Neural progenitor cell (in vitro differentiated cells): ENCODE results near the gene DPP3. TPM values are rescaled to one million over a fixed set of nuclear protein-coding genes. Genes with fewer than 3 reads are reported as not detected.

Experiments
- DNase-seq: peaks from one replicate; pipeline ENCODE4 v3.0.0-alpha.2; 2016; ENCODE audit warnings: low spot score
- H2AFZ ChIP-seq: fragments of 200-600 bp; sonication (generic); replicated peaks from 2 replicates; pipeline ENCODE4 v1.6.1; 2016; ENCODE audit warnings: antibody characterized with exemption
- H3F3A ChIP-seq: fragments of 200-600 bp; sonication (generic); 2 replicates; pipeline ENCODE4 v1.6.1; 2016; ENCODE audit warnings: antibody characterized with exemption, low read depth
- H3K27ac ChIP-seq: fragments of 200-600 bp; sonication (generic); 2 replicates; pipeline ENCODE4 v1.5.1; 2016; ENCODE audit warnings: mild to moderate bottlenecking
- H3K27me3 ChIP-seq: fragments of 200-600 bp; sonication (generic); 2 replicates; pipeline ENCODE4 v1.6.1; 2016; ENCODE audit warnings: mild to moderate bottlenecking, moderate library complexity
- H3K36me3 ChIP-seq: fragments of 200-600 bp; sonication (generic); 2 replicates; pipeline ENCODE4 v1.5.1; 2016
- H3K4me1 ChIP-seq: fragments of 200-600 bp; sonication (generic); 2 replicates; pipeline ENCODE4 v1.6.1; 2016; ENCODE audit warnings: mixed run types
- H3K4me2 ChIP-seq: fragments of 200-600 bp; sonication (generic); 2 replicates; pipeline ENCODE4 v1.6.1; 2016
- H3K4me3 ChIP-seq: fragments of 200-600 bp; sonication (generic); 2 replicates; pipeline ENCODE4 v1.5.1; 2016
- H3K79me2 ChIP-seq: fragments of 200-600 bp; sonication (generic); 2 replicates; pipeline ENCODE4 v1.6.1; 2016; ENCODE audit warnings: low read depth
- H3K9ac ChIP-seq: fragments of 200-600 bp; sonication (generic); 2 replicates; pipeline ENCODE4 v1.6.1; 2016
- H3K9me3 ChIP-seq: fragments of 200-600 bp; sonication (generic); 2 replicates; pipeline ENCODE4 v1.5.1; 2016; ENCODE audit warnings: low read depth
- H4K20me1 ChIP-seq: fragments of 200-600 bp; sonication (generic); 2 replicates; pipeline ENCODE4 v1.6.1; 2016; ENCODE audit warnings: low read depth
- H3K27ac Mint-ChIP-seq: 3 replicates; pipeline ENCODE4 v1.8.0; 2021; ENCODE audit warnings: mixed read lengths
- H3K27me3 Mint-ChIP-seq: 2 replicates; pipeline ENCODE4 v1.8.0; 2022; ENCODE audit warnings: low read depth, mild to moderate bottlenecking, inconsistent platforms, moderate library complexity, mixed read lengths; ENCODE audit not compliant: insufficient read depth
- H3K36me3 Mint-ChIP-seq: 3 replicates; pipeline ENCODE4 v1.8.0; 2021; ENCODE audit warnings: mixed read lengths
- H3K4me1 Mint-ChIP-seq: 3 replicates; pipeline ENCODE4 v1.8.0; 2021; ENCODE audit warnings: mixed read lengths
- H3K4me3 Mint-ChIP-seq: 3 replicates; pipeline ENCODE4 v1.8.0; 2021; ENCODE audit warnings: mild to moderate bottlenecking, moderate library complexity, mixed read lengths
- H3K9me3 Mint-ChIP-seq: 3 replicates; pipeline ENCODE4 v1.8.0; 2020; ENCODE audit warnings: mixed read lengths
- EZH2 ChIP-seq: fragments of 200-600 bp; sonication (generic); IDR thresholded peaks from 2 replicates; pipeline ENCODE4 v1.6.1; 2017; ENCODE audit warnings: antibody characterized with exemption, mild to moderate bottlenecking, moderate library complexity
- EZH2phosphoT487 ChIP-seq: fragments of 200-600 bp; sonication (generic); IDR thresholded peaks from 2 replicates; pipeline ENCODE4 v1.6.1; 2017; ENCODE audit warnings: antibody characterized with exemption
- total RNA-seq: library from RNA; depleted of rRNA; stranded (reverse); fragments of >200 nt; gene quantifications from 2 replicates; pipeline ENCODE4 v1.2.3, GENCODE V29; 2015; ENCODE audit warnings: low replicate concordance
- TF ChIP-seq, protein P1 (sequence below): fragments of 200-600 bp; sonication (generic); IDR thresholded peaks from 2 replicates; pipeline ENCODE4 v1.5.1; 2017; ENCODE audit warnings: antibody characterized with exemption, mild to moderate bottlenecking

Gene DPP3
- total RNA-seq, 1 donor from 2014 or later, result 41.3 TPM

DNA sequence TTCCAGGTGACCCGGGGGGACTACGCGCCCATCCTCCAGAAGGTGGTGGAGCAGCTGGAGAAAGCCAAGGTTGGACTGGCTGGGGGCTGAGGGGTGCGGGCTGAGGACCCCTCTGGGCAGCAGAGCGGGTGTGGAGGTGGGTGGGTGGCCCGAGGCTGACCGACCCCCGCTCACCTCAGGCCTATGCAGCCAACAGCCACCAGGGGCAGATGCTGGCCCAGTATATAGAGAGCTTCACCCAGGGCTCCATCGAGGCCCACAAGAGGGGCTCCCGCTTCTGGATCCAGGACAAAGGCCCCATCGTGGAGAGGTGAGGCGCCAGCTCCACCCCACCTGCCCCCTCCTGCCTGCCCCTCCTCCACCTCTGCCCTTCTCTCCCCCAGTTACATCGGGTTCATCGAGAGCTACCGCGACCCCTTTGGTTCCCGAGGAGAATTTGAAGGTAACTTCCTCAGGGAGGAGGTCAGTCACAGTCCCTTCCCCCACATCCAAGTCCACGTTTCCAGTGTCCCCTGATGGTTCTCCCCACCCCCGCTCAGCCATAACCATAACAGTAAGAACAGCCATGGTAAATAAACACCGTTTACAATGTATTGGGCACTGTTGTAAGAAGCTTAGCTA, 11.2 kb downstream of the DPP3 start:
- Mint-ChIP-seq H3K36me3 (peaks cover 3% of the 10 kb centered on the region), H3K9me3 (no peaks in the 10 kb centered on the region), H3K27ac (no peak overlapping the region), H3K4me3 (no peak overlapping the region), H3K4me1 (peaks cover 4% of the 10 kb centered on the region), H3K27me3 (no peaks in the 10 kb centered on the region)
- Histone ChIP-seq H3K4me3 (no peak overlapping the region), H3F3A (no peaks in the 10 kb centered on the region), H3K9ac (no peak overlapping the region), H3K36me3 (no peaks in the 10 kb centered on the region), H2AFZ (no peak overlapping the region), H3K27ac (no peak overlapping the region), H4K20me1 (no peaks in the 10 kb centered on the region), H3K9me3 (no peaks in the 10 kb centered on the region), H3K4me2 (no peak overlapping the region), H3K27me3 (no peaks in the 10 kb centered on the region), H3K79me2 (no peaks in the 10 kb centered on the region), H3K4me1 (no peaks in the 10 kb centered on the region)
- TF ChIP-seq, protein P1, sequence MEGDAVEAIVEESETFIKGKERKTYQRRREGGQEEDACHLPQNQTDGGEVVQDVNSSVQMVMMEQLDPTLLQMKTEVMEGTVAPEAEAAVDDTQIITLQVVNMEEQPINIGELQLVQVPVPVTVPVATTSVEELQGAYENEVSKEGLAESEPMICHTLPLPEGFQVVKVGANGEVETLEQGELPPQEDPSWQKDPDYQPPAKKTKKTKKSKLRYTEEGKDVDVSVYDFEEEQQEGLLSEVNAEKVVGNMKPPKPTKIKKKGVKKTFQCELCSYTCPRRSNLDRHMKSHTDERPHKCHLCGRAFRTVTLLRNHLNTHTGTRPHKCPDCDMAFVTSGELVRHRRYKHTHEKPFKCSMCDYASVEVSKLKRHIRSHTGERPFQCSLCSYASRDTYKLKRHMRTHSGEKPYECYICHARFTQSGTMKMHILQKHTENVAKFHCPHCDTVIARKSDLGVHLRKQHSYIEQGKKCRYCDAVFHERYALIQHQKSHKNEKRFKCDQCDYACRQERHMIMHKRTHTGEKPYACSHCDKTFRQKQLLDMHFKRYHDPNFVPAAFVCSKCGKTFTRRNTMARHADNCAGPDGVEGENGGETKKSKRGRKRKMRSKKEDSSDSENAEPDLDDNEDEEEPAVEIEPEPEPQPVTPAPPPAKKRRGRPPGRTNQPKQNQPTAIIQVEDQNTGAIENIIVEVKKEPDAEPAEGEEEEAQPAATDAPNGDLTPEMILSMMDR, result peak; percentile 59
- TF ChIP-seq EZH2phosphoT487 (no peak), EZH2 (no peak)
- DNase-seq, result peak; percentile 59

DNA sequence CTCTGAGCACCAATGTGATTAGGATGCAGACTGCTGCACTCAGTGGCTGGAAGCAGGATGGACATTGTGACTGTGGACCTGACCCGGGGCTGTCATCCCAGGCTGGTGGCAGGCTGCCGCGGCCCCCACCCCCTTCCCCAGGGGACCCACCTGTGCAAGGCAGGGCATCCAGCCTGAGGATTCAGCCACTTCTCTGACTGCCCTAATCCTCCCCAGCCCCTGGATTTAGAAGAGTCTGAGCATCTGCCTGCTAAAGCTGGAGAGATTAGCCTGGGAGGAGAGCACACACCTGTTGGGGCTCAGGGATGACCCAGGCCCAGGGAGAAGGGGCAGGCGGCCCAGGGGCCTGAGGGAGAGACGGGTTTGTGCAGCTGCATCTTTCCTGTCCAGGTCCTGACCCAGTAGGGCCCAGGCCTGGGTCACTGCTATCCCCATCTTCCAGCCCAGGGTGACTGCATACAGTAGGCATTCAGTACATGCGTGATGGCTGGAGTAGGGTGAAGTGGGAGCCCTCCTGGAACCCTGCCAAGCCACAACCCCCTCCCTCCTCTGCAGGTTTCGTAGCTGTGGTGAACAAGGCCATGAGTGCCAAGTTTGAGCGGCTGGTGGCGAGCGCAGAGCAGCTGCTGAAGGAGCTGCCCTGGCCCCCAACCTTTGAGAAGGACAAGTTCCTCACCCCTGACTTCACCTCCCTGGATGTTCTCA, 12.1 kb downstream of the DPP3 start:
- Histone ChIP-seq H3K4me2 (no peak overlapping the region), H3K4me3 (no peak overlapping the region), H3K9me3 (no peaks in the 10 kb centered on the region), H3K9ac (no peak overlapping the region), H3K27me3 (no peaks in the 10 kb centered on the region), H3K36me3 (no peaks in the 10 kb centered on the region), H3F3A (no peaks in the 10 kb centered on the region), H2AFZ (no peak overlapping the region), H3K79me2 (no peaks in the 10 kb centered on the region), H3K4me1 (no peaks in the 10 kb centered on the region), H3K27ac (no peak overlapping the region), H4K20me1 (no peaks in the 10 kb centered on the region)
- no peak overlapping the region for H3K4me3 Mint-ChIP-seq
- H3K9me3 Mint-ChIP-seq, result no peaks in the 10 kb centered on the region
- H3K36me3 Mint-ChIP-seq, result peaks cover 3% of the 10 kb centered on the region
- peak overlapping the region; percentile 28 for H3K27ac Mint-ChIP-seq
- peaks cover 4% of the 10 kb centered on the region for H3K4me1 Mint-ChIP-seq
- H3K27me3 Mint-ChIP-seq, result no peaks in the 10 kb centered on the region
- DNase-seq, result no peak
- TF ChIP-seq EZH2 (no peak), EZH2phosphoT487 (no peak)
- TF ChIP-seq, protein P1, result no peak

DNA sequence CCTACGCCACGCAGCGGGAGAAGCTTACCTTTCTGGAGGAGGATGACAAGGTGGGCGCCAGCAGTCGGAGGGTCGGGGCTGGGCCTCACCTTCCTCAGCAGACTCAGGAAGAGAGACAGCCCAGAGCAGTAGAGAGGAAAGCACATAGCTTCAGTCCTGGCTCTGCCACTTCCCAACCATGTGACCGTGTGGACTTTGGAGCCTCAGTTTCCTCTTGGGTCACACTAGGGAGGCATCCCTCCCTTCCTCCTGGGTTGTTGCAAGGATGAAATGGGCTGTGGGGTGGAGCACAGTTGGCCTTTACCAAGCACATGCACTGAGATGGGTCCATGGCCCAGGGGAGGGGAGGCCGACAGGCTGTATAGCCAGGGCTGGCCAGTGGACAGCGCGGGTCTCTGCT, 12.9 kb downstream of the DPP3 start:
- H3K9me3 Mint-ChIP-seq, result no peaks in the 10 kb centered on the region
- Histone ChIP-seq H3K36me3 (no peaks in the 10 kb centered on the region), H3K27ac (no peak overlapping the region), H2AFZ (no peak overlapping the region), H3F3A (no peaks in the 10 kb centered on the region), H3K9ac (no peak overlapping the region), H4K20me1 (no peaks in the 10 kb centered on the region), H3K4me2 (no peak overlapping the region), H3K79me2 (no peaks in the 10 kb centered on the region), H3K4me3 (no peak overlapping the region), H3K27me3 (no peaks in the 10 kb centered on the region), H3K9me3 (no peaks in the 10 kb centered on the region), H3K4me1 (no peaks in the 10 kb centered on the region)
- H3K4me3 Mint-ChIP-seq, result no peak overlapping the region
- H3K27ac Mint-ChIP-seq, result peak overlapping the region; percentile 28
- peaks cover 3% of the 10 kb centered on the region for H3K36me3 Mint-ChIP-seq
- DNase-seq, result no peak
- no peak for TF ChIP-seq EZH2phosphoT487
- no peaks in the 10 kb centered on the region for H3K27me3 Mint-ChIP-seq
- H3K4me1 Mint-ChIP-seq, result peaks cover 4% of the 10 kb centered on the region

DNA sequence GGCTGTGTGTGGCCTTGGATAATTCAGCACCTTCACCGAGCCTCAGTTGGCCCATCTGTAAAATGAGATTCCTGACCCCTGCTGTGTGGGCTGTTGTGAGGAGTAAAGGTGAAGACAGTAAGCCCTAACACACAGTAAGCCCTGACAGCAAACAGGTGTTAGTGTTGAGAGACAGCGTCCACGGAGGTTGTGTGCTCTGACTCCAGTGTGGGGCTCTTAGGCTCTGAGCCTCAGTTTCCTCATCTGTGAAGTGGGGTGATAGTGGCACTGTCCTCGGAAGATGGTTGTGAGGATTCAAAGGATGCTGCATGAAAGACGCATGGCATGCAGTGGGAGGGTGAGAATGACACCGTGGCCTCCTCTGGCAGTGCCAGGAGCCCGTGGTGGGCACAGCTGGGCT, 14.2 kb downstream of the DPP3 start:
- Histone ChIP-seq H3K9ac (no peak overlapping the region), H3K27ac (no peak overlapping the region), H3K36me3 (no peaks in the 10 kb centered on the region), H3K79me2 (no peaks in the 10 kb centered on the region), H3F3A (no peaks in the 10 kb centered on the region), H3K4me2 (no peak overlapping the region), H2AFZ (no peak overlapping the region), H4K20me1 (no peaks in the 10 kb centered on the region), H3K4me1 (no peaks in the 10 kb centered on the region), H3K27me3 (no peaks in the 10 kb centered on the region), H3K4me3 (no peak overlapping the region), H3K9me3 (no peaks in the 10 kb centered on the region)
- no peak overlapping the region for H3K27ac Mint-ChIP-seq
- H3K9me3 Mint-ChIP-seq, result no peaks in the 10 kb centered on the region
- no peak for DNase-seq
- H3K4me3 Mint-ChIP-seq, result no peak overlapping the region
- H3K36me3 Mint-ChIP-seq, result peaks cover 3% of the 10 kb centered on the region
- no peaks in the 10 kb centered on the region for H3K27me3 Mint-ChIP-seq
- TF ChIP-seq, protein P1, result no peak
- no peak for TF ChIP-seq EZH2phosphoT487
- TF ChIP-seq EZH2, result no peak
- H3K4me1 Mint-ChIP-seq, result peaks cover 4% of the 10 kb centered on the region
